Stimulated activated effector memory CD8-positive, alpha-beta T cell treated with anti-CD3 and anti-CD28 coated beads, Interleukin-12 subunit alpha, Interleukin-12 subunit beta, amount 100 ng/mL, for 72 hours (primary cell): ENCODE measurements around the gene KRTAP10-12.
A peak's percentile ranks its signal among the peaks of the same experiment; 100 is the strongest.

Experiments used
- ATAC-seq: fragments of 150-1000 bp; cut with Tn5 transposase; 2 replicates; pipeline ENCODE4 v1.10.0; 2021
- DNase-seq, 2 donors: peaks; one replicate each; pipeline ENCODE4 v3.0.0; 2021 to 2022; ENCODE audit warnings: low spot score in 2 of 2
- H3K27ac Mint-ChIP-seq: one replicate; pipeline ENCODE4 v1.8.0; 2022; ENCODE audit warnings: mild to moderate bottlenecking, mixed read lengths
- H3K36me3 Mint-ChIP-seq: one replicate; pipeline ENCODE4 v1.8.0; 2022; ENCODE audit warnings: mild to moderate bottlenecking, mixed read lengths
- H3K4me1 Mint-ChIP-seq: one replicate; pipeline ENCODE4 v1.8.0; 2022; ENCODE audit warnings: mixed read lengths
- H3K4me3 Mint-ChIP-seq: one replicate; pipeline ENCODE4 v1.8.0; 2022; ENCODE audit warnings: mild to moderate bottlenecking, mixed read lengths
- H3K9me3 Mint-ChIP-seq: one replicate; pipeline ENCODE4 v1.8.0; 2022; ENCODE audit warnings: mixed read lengths

The KRTAP10-12 gene

DNA sequence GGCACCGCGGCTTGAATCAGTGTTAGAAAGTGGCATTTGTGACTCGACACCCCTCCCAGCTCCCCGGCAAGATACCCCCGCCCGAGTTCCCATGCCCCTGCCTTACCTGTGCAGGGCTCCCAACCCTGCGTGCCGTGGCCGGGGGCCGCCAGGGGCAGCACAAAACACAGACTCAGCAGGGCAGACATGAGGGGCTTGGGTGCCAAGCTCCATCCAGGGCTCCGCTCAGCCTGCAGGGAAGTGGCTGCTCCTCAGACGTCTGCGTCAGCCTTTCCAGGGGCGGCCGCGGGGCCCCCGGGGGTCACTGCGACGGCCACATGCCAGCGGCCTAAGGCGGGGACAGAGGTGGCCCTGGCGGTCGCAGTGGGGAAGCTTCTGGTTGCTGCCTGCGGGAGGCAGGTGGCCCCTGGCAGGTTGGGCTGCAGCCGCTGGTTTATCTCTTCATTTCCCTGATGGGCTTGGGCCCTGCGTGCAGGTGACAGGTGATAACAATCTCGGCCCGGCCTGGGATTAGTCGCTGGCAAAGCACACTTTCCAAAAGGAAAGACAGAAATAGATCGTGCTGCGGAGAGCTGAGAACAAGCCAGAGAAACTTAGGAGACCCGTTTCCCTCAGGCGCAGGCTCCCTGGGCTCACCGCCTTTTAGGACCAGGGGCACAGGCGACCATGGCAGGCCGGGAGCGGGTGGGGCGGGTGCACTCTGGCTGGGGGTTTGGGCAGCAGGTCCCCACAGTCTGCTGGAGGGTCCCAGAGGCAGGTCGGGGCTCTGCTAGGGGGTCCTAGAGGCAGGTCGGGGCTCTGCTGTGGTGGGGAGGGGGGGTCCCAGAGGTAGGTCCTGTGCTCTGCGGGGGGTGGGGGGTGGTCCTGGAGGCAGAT lies 14.6 kb downstream of the KRTAP10-12 start, which contains the start of gene TSPEAR:
Gene TSPEAR, minus strand, starts transcription at position 246 of the 876 bp plus-strand sequence. Its CDS starts 58 bp downstream, at position 188.
- Mint-ChIP-seq H3K9me3 (no peaks in the 10 kb centered on the region), H3K4me1 (peaks cover 26% of the 10 kb centered on the region), H3K36me3 (no peaks in the 10 kb centered on the region), H3K4me3 (peak within 1 kb of the TSS; percentile 17), H3K27ac (no peak within 1 kb of the TSS)
- ATAC-seq (no peak), DNase-seq (no peak)

DNA sequence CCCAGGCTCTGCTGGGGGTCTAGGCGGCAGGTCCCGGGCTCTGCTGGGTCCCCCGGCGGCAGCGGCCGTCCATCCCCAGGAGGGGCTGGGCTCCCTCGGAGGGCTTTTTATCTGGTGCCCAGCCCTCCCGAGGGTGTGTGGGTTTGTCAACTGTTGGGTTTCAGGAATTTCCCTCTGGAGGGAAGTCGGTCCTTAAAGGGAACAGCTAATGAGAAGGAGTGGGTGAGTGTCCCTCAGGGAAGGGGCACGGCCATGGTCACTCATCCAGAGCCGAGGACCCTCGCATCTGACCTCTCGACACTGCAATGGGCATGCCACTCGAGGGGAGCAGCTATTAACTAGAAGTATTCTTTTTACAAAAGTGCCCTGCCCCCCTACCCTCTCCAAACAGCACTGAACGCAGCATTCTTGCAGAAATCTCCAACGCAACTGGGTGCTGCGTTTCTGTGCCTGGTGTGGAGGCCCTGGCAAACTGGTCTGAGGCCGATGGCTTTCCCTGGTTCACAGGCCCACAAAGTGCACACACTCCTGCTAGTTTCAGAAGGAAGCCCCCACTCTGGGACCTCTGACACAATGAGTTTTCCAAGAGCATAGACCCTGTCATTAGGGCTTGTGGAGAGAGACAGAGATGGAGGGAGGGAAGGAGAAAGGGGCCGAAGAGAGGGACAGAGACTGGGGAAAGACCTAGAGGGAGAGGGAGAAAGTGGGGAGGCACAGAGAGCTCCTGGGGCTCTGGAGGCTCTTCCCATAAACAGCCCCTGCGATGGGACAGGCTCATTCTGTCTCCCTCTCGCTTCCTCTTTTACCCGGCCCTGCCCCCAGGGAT lies 15.4 kb downstream of the KRTAP10-12 start:
- peaks cover 26% of the 10 kb centered on the region for H3K4me1 Mint-ChIP-seq
- no peaks in the 10 kb centered on the region for H3K36me3 Mint-ChIP-seq
- no peaks in the 10 kb centered on the region for H3K9me3 Mint-ChIP-seq
- DNase-seq, result no peak
- no peak overlapping the region for H3K27ac Mint-ChIP-seq
- no peak for ATAC-seq
- H3K4me3 Mint-ChIP-seq, result no peak overlapping the region

DNA sequence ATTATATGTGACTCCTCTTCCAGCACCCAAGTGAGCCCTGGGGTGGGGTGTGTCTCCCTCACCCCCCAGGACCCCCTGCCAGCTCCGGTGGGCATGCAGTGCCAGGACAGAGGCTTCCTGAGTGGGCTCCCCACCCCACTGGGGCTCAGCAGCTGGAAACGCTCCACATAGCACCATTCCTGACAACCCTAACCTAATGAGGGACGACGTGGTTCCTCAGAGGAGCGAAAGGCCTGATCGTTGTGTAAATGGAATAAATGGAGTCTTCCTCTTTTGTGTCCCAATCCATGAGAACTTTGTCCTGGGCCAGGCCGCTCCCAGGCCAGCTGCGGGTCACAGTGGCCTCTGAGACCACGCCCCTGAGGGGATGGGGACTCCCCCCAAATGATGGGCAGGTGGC lies 16.2 kb downstream of the KRTAP10-12 start:
- DNase-seq, result no peak
- Mint-ChIP-seq H3K4me1 (peaks cover 26% of the 10 kb centered on the region), H3K9me3 (no peaks in the 10 kb centered on the region), H3K4me3 (no peak overlapping the region), H3K27ac (no peak overlapping the region), H3K36me3 (no peaks in the 10 kb centered on the region)
- ATAC-seq, result no peak

DNA sequence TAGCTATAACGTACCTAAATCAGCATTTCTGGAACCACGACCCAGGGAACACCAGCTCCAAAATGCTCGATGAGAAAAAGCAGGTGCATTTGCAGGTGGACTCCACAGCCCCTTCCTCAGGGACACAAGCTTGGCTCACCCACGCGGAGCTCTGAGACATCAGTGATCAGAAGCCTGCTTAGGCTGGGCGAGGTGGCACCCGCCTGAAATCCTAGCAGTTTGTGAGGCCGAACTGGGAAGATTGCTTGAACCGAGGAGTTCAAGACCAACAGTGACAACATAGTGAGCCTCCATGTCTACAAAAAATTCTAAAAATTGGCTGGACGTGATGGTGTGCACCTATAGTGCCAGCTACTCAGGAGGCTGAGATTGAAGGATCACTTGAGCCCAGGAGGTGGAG lies 16.9 kb downstream of the KRTAP10-12 start:
- no peak for DNase-seq
- Mint-ChIP-seq H3K9me3 (no peaks in the 10 kb centered on the region), H3K27ac (no peak overlapping the region), H3K4me1 (peaks cover 25% of the 10 kb centered on the region), H3K4me3 (no peak overlapping the region), H3K36me3 (no peaks in the 10 kb centered on the region)
- ATAC-seq, result no peak

DNA sequence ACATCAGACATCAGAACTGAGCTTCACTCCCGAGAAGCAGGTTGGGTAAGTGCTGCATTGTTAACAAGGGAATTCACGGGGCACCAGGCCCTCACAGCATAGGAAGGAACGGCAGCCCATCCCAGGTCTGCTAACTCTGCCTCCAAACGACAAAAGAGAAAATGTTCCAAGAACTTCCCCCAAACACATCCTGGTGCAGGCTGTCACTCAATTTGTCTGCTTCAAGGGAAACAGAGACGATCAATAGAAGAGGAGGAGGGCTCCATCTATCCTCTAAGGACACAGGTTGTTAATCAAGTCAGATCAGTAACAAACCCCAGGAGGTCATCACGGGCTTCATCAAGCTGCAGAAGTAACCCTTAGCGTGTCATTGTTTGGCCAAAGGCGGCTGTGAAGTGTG lies 17.9 kb downstream of the KRTAP10-12 start:
- Mint-ChIP-seq H3K4me1 (peaks cover 14% of the 10 kb centered on the region), H3K9me3 (no peaks in the 10 kb centered on the region), H3K36me3 (no peaks in the 10 kb centered on the region), H3K27ac (no peak overlapping the region), H3K4me3 (no peak overlapping the region)
- no peak for DNase-seq
- no peak for ATAC-seq

DNA sequence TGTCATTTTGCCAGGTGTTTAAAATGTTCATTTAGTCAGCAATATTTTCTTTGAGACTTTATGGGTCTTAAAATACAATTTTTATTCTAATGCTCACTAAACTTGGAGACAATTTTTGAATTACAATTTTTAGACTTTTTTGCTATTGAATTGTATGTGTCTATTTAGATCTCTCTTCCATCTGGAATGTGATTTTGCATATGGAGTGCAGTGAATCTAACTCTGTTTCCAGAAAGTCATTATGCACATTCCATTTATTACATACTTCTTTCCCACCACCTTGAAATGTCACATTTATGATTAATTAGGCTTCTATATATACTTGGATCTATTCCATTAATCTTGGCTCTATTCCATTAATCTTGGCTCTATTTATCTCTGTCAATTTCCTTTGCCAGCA lies 20.0 kb downstream of the KRTAP10-12 start:
- Mint-ChIP-seq H3K4me1 (no peaks in the 10 kb centered on the region), H3K36me3 (no peaks in the 10 kb centered on the region), H3K4me3 (no peak overlapping the region), H3K9me3 (no peaks in the 10 kb centered on the region), H3K27ac (no peak overlapping the region)
- ATAC-seq (no peak), DNase-seq (no peak)

DNA sequence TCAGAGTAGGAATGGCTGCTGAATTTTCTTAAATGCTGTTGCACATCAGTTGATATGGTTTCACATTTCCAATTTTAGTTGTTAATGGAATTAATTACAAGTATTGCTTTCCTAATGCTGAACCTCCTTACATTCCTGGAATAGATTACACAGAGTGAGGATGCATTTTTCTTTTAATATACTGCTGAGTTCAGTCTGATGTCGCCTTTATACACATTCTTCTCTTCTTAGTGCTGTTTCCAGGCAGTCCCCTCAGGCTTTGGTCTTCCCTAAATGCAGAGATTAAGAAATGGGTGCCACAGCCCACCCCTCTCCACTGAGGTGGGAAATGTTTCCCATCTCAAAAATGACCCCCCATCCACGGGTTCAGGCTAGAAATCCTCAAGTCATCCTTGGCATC lies 21.1 kb downstream of the KRTAP10-12 start:
- Mint-ChIP-seq H3K27ac (no peak overlapping the region), H3K36me3 (no peaks in the 10 kb centered on the region), H3K4me1 (peaks cover 6% of the 10 kb centered on the region), H3K9me3 (no peaks in the 10 kb centered on the region), H3K4me3 (no peak overlapping the region)
- ATAC-seq (no peak), DNase-seq (no peak)

DNA sequence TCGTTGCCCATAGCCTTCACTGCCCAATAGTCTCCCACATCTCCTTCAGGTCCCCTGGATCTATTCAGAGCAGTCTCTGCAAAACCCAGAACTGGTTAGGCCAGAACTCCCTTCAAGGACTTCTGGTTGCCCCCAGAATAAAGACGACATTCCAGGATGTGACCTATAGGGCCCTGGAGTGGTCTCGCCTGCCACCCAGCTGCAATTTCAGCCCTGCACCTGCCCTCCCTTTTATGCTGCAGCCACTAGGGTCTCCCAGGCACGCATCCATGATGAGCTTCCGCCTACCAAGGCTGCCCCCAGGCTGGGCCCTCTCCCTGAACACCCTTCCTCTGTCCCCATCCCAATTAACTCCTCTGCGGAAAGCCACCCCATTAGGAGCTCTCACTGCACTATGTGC lies 21.6 kb downstream of the KRTAP10-12 start:
- no peaks in the 10 kb centered on the region for H3K36me3 Mint-ChIP-seq
- H3K4me1 Mint-ChIP-seq, result peaks cover 11% of the 10 kb centered on the region
- no peaks in the 10 kb centered on the region for H3K9me3 Mint-ChIP-seq
- ATAC-seq (no peak), DNase-seq (no peak)
- peak overlapping the region; percentile 65 for H3K27ac Mint-ChIP-seq
- no peak overlapping the region for H3K4me3 Mint-ChIP-seq

DNA sequence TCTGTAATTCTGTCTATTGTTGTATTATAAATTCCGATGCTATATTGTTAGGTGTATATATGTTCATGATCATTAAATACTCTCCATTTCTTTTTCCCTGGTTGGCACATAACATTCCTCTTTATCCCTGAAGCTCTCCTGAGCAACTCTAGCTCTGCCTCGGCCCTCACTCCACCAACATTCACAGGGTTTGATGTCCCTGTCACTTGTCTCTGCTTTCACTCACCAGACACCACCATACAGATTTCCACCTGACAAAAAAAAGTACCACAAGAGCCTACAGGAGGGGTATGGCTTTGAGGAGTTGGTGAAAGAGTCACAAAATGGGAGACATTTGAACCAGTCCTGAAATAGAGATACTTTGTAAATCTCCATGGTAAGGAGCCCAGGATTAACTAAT lies 23.2 kb downstream of the KRTAP10-12 start:
- ATAC-seq, result no peak

DNA sequence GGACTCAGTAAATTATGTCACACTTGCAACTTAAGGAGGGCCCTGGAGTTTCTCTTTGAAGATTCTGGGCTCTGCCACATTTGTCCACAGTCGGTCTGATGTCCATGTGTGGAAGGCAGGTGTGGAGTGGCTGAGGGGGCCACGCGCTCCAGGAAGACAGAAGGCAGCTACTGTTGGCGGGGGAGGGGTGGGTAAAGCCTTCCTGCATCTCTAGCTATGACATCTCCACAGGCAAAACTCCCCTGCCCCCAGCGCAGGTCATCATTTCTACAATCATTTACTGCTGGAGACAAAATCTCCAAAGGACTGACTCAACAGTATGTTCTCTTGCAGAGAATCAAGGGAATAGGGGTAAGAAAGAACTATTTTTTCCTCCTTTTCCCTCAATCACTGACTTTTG lies 25.8 kb downstream of the KRTAP10-12 start:
- H3K4me1 Mint-ChIP-seq, result peaks cover 11% of the 10 kb centered on the region
- peak overlapping the region; percentile 55 for H3K4me3 Mint-ChIP-seq
- H3K9me3 Mint-ChIP-seq, result no peaks in the 10 kb centered on the region
- ATAC-seq (no peak), DNase-seq (no peak)
- H3K27ac Mint-ChIP-seq, result no peak overlapping the region
- H3K36me3 Mint-ChIP-seq, result no peaks in the 10 kb centered on the region

More for the DNA sequence above, 23.2 kb downstream of the KRTAP10-12 start:
- no peak overlapping the region for H3K4me3 Mint-ChIP-seq
- no peaks in the 10 kb centered on the region for H3K36me3 Mint-ChIP-seq
- H3K4me1 Mint-ChIP-seq, result peaks cover 11% of the 10 kb centered on the region
- no peak overlapping the region for H3K27ac Mint-ChIP-seq
- no peaks in the 10 kb centered on the region for H3K9me3 Mint-ChIP-seq
- DNase-seq, result no peak

DNA sequence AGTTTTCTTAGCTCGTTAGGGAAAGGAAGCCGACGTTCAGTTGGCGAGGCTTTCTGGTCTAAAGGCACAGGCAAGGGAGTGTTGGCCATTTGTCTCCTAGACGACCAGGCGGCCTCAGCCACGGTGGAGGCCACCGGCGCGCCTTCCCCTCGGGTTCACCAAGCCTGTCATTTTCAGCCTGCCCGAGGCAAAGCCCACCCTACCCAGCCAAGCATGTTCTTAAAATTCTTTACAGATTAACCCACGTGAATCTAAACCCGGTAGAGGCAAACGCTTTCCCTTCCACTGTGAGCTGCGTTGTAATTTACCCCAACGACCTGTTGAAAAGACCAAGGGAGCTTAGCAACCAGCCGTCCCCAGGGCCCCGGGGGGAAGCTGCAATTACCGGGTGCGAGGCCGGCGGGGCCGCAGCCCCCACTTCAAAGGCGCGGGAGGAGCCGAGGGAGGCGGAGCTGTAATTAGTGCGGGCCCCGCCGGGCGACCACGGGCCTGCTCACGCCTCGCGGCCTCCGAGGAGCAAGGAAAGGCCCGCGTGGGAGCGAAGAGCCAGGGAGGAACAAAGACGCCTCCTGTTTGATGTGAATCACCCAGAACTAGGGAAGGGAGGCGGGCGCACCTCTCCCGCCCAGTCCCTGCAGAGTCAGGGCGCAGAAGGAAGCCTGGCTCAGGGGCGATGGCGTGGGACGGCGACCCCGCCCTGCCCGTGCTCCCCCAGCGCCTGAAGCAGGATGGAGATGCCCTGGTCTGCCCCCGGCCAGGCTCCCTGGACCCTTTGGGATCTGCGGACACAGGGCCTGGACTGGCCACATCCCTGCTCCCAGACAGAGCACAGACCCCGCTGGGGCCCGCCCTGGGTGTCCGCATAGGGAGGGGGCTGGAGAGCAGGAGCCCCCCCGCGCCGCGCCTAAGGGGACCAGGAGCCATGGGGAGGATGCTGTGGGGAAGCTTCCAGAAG lies 26.5 kb downstream of the KRTAP10-12 start:
- Mint-ChIP-seq H3K36me3 (no peaks in the 10 kb centered on the region), H3K4me3 (peak overlapping the region; percentile 55), H3K27ac (no peak overlapping the region), H3K9me3 (no peaks in the 10 kb centered on the region), H3K4me1 (peaks cover 11% of the 10 kb centered on the region)
- peak; percentile 36 for ATAC-seq
- DNase-seq, result no peak

DNA sequence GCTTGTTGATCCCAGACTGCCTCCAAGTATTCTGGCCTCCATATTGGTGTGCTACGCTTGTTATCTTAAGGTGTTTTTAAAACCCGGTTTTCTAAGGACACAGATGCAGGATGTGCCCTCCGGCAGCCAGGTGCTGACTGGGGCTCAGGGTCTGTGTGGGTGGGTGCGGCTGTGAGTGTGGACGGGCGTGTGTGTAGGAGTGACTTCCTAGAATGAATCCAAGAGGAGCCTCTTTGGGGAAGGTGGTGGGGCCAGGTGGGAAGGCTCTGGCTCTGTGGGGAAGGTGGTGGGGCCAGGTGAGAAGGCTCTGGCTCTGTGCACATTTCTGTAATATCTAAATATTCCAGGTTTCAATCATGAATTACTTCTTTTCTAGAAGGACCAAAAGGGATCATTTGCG lies 27.2 kb downstream of the KRTAP10-12 start:
- H3K4me3 Mint-ChIP-seq, result no peak overlapping the region

DNA sequence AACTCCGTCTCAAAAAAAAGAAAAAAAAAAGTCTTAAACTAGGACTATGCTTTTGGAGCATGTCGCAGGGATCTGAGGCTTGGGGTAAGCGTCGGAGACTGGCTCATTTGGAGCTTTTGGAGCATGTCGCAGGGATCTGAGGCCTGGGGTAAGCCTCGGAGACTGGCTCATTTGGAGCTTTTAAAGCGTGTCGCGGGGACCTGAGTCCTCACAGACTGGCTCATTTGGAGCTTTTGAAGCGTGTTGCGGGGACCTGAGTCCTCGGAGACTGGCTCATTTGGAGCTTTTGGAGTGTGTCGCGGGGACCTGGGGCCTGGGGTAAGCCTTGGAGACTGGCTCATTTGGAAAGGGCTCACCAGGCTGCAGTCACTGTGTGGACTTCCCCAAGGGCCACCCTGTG lies 28.0 kb downstream of the KRTAP10-12 start:
- Mint-ChIP-seq H3K36me3 (no peaks in the 10 kb centered on the region), H3K4me3 (no peak overlapping the region), H3K27ac (no peak overlapping the region), H3K9me3 (no peaks in the 10 kb centered on the region), H3K4me1 (peaks cover 11% of the 10 kb centered on the region)
- no peak for DNase-seq
- ATAC-seq, result no peak

More for the DNA sequence above, 27.2 kb downstream of the KRTAP10-12 start:
- H3K9me3 Mint-ChIP-seq, result no peaks in the 10 kb centered on the region
- ATAC-seq, result no peak
- H3K27ac Mint-ChIP-seq, result no peak overlapping the region
- no peaks in the 10 kb centered on the region for H3K36me3 Mint-ChIP-seq
- no peak for DNase-seq
- H3K4me1 Mint-ChIP-seq, result peaks cover 11% of the 10 kb centered on the region

DNA sequence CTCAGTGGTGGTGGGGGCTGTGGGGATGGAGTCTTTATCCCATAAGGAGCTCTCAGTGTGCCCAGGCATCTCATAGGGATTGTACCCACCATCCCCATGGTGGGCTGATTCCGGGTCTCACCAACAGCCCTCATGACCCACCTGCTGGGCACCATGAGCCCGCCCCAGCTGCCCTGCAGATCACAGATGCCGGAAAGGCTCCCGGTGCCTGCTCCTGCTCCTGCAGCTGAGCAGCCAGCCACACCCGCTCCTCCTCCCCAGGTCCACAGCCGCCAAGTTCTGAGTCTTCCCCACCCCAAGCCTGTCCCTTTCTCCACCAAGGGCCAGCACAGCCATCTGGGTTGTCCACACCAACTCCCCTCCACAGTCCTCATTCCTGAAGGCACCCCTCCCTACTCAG lies 29.9 kb downstream of the KRTAP10-12 start:
- ATAC-seq, result no peak
- H3K36me3 Mint-ChIP-seq, result no peaks in the 10 kb centered on the region
- H3K4me3 Mint-ChIP-seq, result no peak overlapping the region
- no peak overlapping the region for H3K27ac Mint-ChIP-seq
- H3K9me3 Mint-ChIP-seq, result no peaks in the 10 kb centered on the region
- peaks cover 11% of the 10 kb centered on the region for H3K4me1 Mint-ChIP-seq
- no peak for DNase-seq

DNA sequence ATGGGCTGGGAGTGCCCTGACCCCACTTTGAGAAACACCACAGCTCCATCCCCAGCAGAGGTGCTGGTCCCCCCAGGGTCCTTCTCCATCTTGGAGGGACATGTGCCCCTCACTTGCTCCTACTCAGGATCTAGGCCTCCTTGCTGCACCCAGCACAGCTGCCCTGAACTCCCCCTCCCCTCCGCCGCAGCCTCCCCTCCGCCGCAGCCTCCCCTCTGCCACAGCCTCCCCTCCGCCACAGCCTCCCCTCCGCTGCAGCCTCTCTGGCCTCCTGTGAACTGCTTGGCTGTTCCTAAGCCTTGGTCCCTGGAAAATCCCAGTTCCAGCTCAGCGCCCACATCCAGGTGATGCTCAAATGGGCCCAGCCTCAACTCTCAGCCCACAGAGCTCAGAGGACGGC lies 30.3 kb downstream of the KRTAP10-12 start:
- no peak for DNase-seq
- H3K4me1 Mint-ChIP-seq, result peaks cover 11% of the 10 kb centered on the region
- H3K9me3 Mint-ChIP-seq, result no peaks in the 10 kb centered on the region
- H3K27ac Mint-ChIP-seq, result no peak overlapping the region
- no peak for ATAC-seq
- no peaks in the 10 kb centered on the region for H3K36me3 Mint-ChIP-seq
- no peak overlapping the region for H3K4me3 Mint-ChIP-seq
